Activated T-helper 17 cell treated with anti-CD3 and anti-CD28 coated beads, Interleukin-2, amount 50 U/mL, for 72 hours (primary cell): ENCODE measurements around the gene P2RY2. TPM values are rescaled to one million over a fixed set of nuclear protein-coding genes. Genes with fewer than 3 reads are reported as not detected.
"Not testable (repeated sequence)": the region's sequence is repeated elsewhere in the genome, so short reads cannot be mapped to it uniquely, and the experiment has no call there.

Source experiments
- ATAC-seq: fragments of 150-1000 bp; cut with Tn5 transposase; replicated peaks from 2 replicates; pipeline ENCODE4 v1.10.0; 2021; ENCODE audit warnings: mild to moderate bottlenecking, moderate library complexity
- H3K27ac Mint-ChIP-seq: one replicate; pipeline ENCODE4 v1.8.0; 2022; ENCODE audit warnings: mixed read lengths
- H3K27me3 Mint-ChIP-seq: one replicate; pipeline ENCODE4 v1.8.0; 2022; ENCODE audit warnings: mixed read lengths
- H3K36me3 Mint-ChIP-seq: one replicate; pipeline ENCODE4 v1.8.0; 2022; ENCODE audit warnings: low read depth, mild to moderate bottlenecking, mixed read lengths
- H3K4me1 Mint-ChIP-seq: one replicate; pipeline ENCODE4 v1.8.0; 2022; ENCODE audit warnings: mixed read lengths
- H3K4me3 Mint-ChIP-seq: one replicate; pipeline ENCODE4 v1.8.0; 2022; ENCODE audit warnings: mild to moderate bottlenecking, mixed read lengths
- H3K9me3 Mint-ChIP-seq: one replicate; pipeline ENCODE4 v1.8.0; 2022; ENCODE audit warnings: mixed read lengths
- total RNA-seq, 2 donors: library from RNA; stranded (reverse); gene quantifications; one replicate each; pipeline ENCODE4 v1.2.3, GENCODE V29; 2022

Gene P2RY2
- total RNA-seq, 2 donors from 2014 or later, result not detected

DNA sequence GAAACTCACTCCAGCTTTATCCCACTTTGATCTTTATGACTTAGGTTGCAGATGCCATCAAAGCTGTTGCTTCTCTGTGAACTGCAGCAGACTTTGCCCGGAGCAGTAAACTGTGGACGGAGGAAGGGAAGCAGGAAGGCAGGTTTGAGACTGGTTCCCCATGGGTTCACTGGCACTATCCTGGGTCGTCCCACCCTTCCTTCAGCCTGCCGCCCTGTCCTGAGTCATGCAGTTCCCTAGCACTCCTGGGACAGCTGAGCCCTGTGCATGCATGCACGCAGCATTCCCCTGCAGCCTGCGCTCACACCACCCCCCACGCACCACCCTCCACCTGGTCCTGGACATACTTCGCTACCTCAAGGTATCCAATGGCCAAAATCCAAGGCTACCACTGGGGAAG lies 23.5 kb upstream of the P2RY2 start:
- H3K4me3 Mint-ChIP-seq, result no peak overlapping the region
- peaks cover 7% of the 10 kb centered on the region for H3K27me3 Mint-ChIP-seq
- H3K9me3 Mint-ChIP-seq, result no peaks in the 10 kb centered on the region
- H3K36me3 Mint-ChIP-seq, result no peaks in the 10 kb centered on the region
- no peak for ATAC-seq
- H3K4me1 Mint-ChIP-seq, result no peaks in the 10 kb centered on the region
- H3K27ac Mint-ChIP-seq, result no peak overlapping the region

DNA sequence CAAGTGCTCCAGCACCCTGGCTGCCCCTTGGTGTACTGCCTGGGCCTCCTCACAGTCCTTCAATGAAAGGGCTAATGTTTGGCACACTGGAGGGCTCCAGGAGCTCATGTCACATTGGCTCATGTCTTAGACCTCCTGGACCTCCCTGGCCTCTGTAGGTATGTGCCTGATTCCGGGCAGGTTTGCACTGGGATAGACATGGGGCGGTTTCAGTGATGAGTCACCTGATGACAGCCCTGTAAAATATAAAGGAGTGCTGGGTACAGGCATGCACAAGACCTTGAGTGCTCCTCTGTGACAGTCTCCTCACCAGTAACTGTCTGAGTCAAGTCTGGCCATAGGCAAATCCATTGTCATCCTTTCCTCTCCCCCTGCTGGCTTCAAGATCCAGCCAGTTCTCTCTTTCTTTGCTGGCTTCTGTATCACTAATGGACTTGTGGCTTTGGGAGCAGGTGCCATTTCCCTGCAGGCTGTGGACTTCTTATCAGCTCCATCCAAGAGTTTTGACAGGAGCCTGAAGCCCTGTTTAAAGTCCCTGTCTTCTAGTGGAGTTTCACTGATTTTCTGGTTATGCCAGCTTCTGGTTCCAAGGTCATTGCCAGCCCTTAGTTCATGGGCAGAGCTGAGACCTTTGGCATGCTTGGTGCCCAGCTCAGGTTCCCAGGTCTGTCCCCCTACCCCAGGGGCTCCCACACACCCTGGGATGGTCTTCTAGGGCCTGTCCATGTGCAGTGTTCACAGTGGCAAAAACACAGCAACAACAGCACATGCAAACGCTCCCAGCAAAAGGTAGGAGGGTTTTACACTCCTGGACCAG lies 22.7 kb upstream of the P2RY2 start:
- Mint-ChIP-seq H3K4me3 (no peak overlapping the region), H3K4me1 (no peaks in the 10 kb centered on the region), H3K27ac (no peak overlapping the region), H3K27me3 (peaks cover 5% of the 10 kb centered on the region), H3K9me3 (no peaks in the 10 kb centered on the region), H3K36me3 (no peaks in the 10 kb centered on the region)
- ATAC-seq, result peak; percentile 21

DNA sequence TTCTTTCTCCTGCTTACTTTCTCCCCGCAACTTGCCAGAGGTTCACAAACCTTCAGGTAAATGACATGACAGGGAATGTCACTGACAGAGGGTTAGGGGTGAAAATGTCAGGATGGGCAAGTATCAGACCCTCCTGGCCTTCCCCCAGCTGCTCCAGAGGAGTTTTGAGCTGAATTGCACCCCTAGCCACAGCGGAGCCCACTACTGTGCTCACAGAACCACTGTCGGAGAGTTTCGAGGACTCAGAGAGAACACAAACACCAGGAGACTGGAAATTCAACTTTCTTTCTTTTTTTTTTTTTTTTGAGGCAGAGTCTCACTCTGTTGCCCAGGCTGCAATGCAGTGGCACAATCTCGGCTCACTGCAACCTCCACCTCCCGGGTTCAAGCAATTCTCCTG lies 21.5 kb upstream of the P2RY2 start:
- no peak for ATAC-seq
- Mint-ChIP-seq H3K27ac (no peak overlapping the region), H3K9me3 (no peaks in the 10 kb centered on the region), H3K27me3 (peaks cover 3% of the 10 kb centered on the region), H3K4me3 (no peak overlapping the region), H3K4me1 (no peaks in the 10 kb centered on the region), H3K36me3 (no peaks in the 10 kb centered on the region)

DNA sequence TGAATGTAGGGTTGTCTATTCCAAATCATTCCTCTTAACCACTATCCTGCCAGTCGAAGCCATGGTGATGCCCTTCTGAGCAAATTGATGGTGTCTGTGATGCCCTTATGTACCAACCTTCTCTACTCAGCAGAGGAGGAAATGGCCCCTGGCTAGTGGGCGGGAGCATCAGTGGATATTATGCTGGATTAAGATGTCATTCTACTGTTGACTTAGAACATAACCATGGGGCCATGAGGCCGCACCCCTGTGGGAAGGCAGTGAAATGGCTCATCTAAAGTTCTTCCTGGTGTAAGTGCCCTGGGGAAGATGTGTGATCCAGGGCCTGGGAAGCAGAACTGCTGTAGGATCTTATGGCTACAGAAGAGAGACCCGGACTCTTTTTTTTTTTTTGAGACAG lies 20.7 kb upstream of the P2RY2 start:
- no peaks in the 10 kb centered on the region for H3K36me3 Mint-ChIP-seq
- no peak overlapping the region for H3K4me3 Mint-ChIP-seq
- ATAC-seq, result no peak
- H3K4me1 Mint-ChIP-seq, result no peaks in the 10 kb centered on the region
- H3K27me3 Mint-ChIP-seq, result peaks cover 3% of the 10 kb centered on the region
- H3K9me3 Mint-ChIP-seq, result no peaks in the 10 kb centered on the region
- H3K27ac Mint-ChIP-seq, result no peak overlapping the region

DNA sequence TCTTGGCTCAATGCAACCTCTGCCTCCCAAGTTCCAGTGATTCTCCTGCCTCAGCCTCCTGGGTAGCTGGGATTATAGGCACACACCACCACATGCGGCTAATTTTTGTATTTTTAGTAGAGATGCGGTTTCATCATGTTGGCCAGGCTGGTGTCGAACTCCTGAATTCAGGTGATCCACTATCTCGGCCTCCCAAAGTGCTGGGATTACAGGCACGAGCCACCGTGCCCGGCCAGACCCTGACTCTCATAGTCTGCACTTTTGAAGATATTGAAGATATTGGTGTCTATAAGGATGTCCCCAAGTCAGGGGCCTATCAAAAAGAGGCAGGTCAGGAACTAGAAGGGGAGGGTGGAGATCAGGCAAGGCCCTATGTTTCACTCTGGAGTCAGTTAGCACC lies 20.3 kb upstream of the P2RY2 start:
- not testable (repeated sequence) for H3K9me3 Mint-ChIP-seq, H3K27me3 Mint-ChIP-seq, H3K4me3 Mint-ChIP-seq, H3K27ac Mint-ChIP-seq, H3K4me1 Mint-ChIP-seq, H3K36me3 Mint-ChIP-seq, ATAC-seq

DNA sequence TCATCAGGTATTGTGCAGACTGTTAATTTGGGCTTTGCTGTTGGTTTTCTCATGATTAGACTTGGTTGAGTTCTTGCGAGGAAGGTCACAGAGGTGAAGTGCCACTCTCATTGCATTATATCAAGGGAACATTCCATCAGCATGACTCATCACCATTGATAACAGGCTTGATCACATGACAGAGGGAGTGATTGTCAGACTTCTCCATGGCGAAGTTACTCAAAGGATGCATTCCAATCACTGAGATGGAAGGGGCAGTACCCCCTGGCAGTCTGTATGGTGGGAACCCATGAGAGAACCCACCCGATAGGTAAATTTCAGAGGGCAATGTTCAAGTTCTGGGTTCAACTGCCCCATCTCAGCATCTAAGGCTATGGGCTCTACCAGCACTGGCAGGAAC lies 19.4 kb upstream of the P2RY2 start:
- H3K9me3 Mint-ChIP-seq, result no peaks in the 10 kb centered on the region
- H3K27ac Mint-ChIP-seq, result no peak overlapping the region
- H3K27me3 Mint-ChIP-seq, result peaks cover 7% of the 10 kb centered on the region
- ATAC-seq, result no peak
- no peak overlapping the region for H3K4me3 Mint-ChIP-seq
- H3K36me3 Mint-ChIP-seq, result no peaks in the 10 kb centered on the region
- H3K4me1 Mint-ChIP-seq, result no peaks in the 10 kb centered on the region

DNA sequence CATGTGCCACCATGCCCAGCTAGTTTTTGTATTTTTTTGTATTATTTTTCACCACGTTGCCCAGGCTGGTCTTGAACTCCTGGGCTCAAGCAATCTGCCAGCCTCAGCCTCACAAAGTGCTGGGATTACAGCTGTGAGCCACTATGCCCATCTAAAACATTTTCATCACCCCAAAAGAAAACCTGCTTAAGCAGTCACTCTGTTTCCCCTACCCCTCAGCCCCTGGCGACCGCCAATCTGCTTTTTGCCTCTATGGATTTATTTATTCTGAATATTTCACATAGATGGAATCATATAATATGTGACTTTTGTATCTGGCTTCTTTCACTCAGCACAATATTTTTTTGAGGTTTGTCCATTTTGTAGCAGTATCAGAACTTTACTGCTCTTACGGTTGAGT lies 18.6 kb upstream of the P2RY2 start:
- no peak for ATAC-seq
- Mint-ChIP-seq H3K4me3 (no peak overlapping the region), H3K27me3 (peaks cover 7% of the 10 kb centered on the region), H3K36me3 (no peaks in the 10 kb centered on the region), H3K9me3 (no peaks in the 10 kb centered on the region), H3K27ac (no peak overlapping the region), H3K4me1 (no peaks in the 10 kb centered on the region)

DNA sequence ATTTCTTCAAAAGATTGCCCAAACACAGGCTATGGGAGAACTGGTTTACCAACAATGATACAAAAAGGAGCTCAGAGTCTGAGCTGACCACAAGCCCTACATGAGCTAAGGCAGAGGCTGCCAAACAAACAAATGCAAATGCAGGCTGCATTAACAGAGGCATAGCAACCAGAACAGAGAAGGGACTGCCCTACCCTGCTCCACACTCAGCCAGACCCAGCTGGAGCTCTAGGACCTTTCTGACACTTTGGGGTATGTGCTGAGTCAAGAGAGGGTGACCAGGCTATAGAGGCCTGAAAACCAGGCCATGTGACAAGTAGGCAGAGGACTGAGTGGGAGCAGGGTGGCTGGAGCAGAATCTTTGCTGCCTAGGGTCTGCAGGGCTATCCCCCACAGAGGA lies 17.8 kb upstream of the P2RY2 start:
- H3K9me3 Mint-ChIP-seq, result no peaks in the 10 kb centered on the region

DNA sequence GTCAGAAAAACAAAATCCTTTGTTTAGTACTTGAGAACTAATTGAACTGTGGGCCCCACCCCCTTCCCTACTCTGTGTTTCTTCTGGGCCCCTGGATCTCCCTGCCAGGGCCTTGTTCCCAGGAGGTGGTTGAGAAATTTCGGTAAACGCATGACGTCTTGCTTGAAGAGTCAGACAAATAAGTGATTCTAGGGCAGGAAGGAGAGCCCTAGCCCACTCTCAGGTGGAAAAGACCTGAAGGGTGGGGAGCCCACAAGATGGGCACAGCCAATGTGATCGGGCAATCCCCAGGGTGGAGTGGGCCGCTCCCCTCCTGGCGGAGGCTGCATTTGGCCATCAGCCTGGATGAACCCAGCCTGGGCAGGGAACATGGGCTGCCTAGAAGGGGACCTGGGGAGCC lies 16.8 kb upstream of the P2RY2 start:
- no peak overlapping the region for H3K27ac Mint-ChIP-seq
- peaks cover 15% of the 10 kb centered on the region for H3K27me3 Mint-ChIP-seq
- H3K4me3 Mint-ChIP-seq, result no peak overlapping the region
- no peaks in the 10 kb centered on the region for H3K9me3 Mint-ChIP-seq
- H3K4me1 Mint-ChIP-seq, result no peaks in the 10 kb centered on the region
- H3K36me3 Mint-ChIP-seq, result no peaks in the 10 kb centered on the region
- ATAC-seq, result no peak

More for the DNA sequence above, 17.8 kb upstream of the P2RY2 start:
- H3K36me3 Mint-ChIP-seq, result no peaks in the 10 kb centered on the region
- no peak for ATAC-seq
- no peak overlapping the region for H3K4me3 Mint-ChIP-seq
- H3K27me3 Mint-ChIP-seq, result peaks cover 11% of the 10 kb centered on the region
- no peak overlapping the region for H3K27ac Mint-ChIP-seq
- H3K4me1 Mint-ChIP-seq, result no peaks in the 10 kb centered on the region

DNA sequence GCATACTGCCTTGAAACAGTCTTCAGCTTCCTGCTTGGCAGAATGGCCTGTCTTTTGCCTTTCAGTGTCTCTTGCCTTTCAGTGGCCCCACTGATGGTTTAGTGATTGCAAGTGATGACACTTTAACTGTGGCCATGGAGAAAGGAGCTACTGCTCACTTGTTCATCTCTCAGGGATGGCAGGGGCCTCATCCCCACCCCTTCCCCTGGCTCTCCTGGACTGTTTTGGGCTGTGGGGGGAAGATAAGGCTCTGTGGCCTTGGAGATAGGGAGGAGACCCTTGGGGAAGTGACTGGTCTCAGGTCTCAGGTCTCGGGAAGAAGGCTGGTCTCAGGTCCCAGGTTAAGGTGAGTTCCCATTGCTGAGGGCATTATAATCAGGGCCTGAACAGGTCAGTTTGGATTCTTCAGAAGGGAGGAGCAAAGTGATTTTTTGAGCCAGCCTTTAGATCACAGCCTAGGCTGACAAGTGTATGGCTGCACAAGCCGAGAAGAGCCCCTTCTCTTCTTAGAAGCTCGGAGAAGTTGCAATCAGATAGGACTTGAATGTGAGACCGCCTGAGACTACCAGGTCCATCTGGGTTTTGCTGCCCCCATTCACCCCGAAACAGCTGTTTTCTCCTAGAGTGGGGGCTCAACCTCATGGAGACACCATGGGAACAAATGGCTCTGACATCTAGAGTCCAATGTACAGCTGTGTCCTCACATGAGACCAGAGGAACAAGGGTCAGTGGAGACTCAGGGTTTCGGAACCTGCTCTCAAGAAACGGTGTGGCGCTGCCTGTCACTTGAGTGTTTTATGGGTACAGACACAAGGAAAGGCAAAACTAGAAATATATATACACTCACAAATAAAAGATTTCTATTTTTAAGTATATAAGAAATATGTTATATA lies 15.9 kb upstream of the P2RY2 start:
- Mint-ChIP-seq H3K36me3 (no peaks in the 10 kb centered on the region), H3K9me3 (no peaks in the 10 kb centered on the region), H3K4me1 (no peaks in the 10 kb centered on the region), H3K27me3 (peaks cover 15% of the 10 kb centered on the region), H3K27ac (no peak overlapping the region), H3K4me3 (no peak overlapping the region)
- ATAC-seq, result no peak

DNA sequence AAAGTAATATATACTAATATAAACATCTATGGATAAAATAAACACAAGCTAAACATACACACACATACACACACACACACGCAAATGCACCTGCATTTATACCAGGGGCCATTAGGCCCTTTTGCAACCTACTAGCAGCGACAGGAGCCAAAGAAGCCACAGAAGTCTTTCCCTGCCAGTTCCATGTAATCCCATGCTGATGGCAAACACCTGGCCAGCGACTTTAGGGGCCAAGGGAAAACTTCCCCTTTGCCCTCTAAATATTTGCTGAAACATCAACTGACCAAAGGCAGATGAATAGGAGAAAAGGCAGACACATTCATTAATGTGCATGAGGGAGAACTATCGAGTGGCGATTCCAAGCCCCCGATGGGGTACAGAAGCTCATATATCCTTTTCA lies 14.8 kb upstream of the P2RY2 start:
- Mint-ChIP-seq H3K4me1 (no peaks in the 10 kb centered on the region), H3K27ac (no peak overlapping the region), H3K36me3 (no peaks in the 10 kb centered on the region), H3K4me3 (no peak overlapping the region), H3K9me3 (no peaks in the 10 kb centered on the region), H3K27me3 (peaks cover 15% of the 10 kb centered on the region)
- ATAC-seq, result no peak

DNA sequence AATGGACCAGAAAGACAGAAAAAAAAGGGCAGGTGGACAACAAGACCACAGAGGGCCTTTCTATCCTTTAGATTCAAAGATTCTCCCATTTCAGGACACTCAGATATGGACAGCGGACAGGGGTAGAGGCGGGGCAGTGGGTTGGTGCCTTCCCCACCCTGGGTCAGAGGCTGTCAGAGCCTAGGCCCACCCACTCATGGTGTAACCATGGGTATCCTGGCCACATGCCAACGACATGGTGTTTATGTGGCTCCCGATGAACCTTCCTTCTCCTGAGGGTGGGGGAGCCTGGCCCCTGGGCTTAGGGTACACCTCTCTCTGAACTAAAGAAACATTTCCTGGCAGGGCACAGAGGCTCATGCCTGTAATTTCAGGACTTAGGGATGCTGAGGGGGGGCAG lies 14.3 kb upstream of the P2RY2 start:
- Mint-ChIP-seq H3K27ac (no peak overlapping the region), H3K36me3 (no peaks in the 10 kb centered on the region), H3K9me3 (no peaks in the 10 kb centered on the region), H3K27me3 (peaks cover 15% of the 10 kb centered on the region), H3K4me1 (no peaks in the 10 kb centered on the region), H3K4me3 (no peak overlapping the region)
- no peak for ATAC-seq

DNA sequence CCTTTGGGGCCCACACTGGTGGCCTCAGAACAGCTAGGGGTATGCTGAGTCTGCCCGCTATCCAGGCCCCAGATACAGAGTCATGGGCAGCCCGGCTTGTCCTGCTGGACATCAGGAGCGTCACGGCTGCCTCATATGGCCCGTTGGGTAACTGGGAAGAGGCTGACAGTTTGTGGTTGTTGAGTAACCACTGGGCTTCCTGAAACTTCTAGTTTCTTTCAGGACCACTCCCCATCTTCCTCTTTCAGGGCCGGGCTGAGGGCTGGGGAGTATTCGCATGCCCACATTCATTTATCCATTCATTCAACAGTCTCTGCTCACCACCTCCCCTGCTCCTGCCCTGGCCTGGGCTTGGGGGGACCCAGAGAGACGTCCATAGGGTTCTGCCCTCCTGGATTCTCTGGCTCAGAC lies 13.4 kb upstream of the P2RY2 start:
- Mint-ChIP-seq H3K27me3 (peaks cover 14% of the 10 kb centered on the region), H3K36me3 (no peaks in the 10 kb centered on the region), H3K4me1 (no peaks in the 10 kb centered on the region), H3K4me3 (no peak overlapping the region), H3K9me3 (no peaks in the 10 kb centered on the region), H3K27ac (no peak overlapping the region)
- no peak for ATAC-seq

DNA sequence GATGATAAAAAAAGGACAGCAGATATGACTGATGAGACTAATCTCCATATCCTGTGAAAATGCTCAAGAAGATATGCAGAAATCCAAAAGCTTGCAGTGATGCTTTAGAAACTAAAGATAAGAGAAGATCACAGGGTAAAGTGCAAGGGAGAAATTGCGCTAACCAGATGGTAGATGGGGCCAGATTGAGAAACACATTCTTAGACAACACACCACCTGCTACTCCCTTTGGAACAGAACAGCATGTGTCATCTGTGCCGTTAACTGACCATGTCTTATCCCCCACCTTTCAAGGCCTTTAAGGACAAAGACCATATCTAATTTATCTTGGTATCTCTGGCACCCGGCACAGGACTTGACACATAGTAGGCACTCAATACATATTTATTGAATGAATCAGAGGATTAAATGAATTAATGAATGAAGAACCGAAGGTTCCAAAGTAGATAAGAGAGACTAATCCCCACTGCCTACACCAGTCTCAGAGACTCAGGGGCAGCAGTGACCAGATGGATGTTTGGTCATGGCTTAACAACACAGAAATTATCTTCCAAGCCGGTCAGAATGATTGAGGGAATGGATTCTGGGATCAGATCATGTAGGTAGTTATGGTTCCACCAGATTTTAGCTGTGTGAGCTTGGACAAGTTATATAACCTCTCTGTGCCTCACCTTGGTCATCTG lies 12.3 kb upstream of the P2RY2 start:
- H3K4me3 Mint-ChIP-seq, result no peak overlapping the region
- H3K27me3 Mint-ChIP-seq, result peaks cover 13% of the 10 kb centered on the region

More for the DNA sequence above, 12.3 kb upstream of the P2RY2 start:
- Mint-ChIP-seq H3K36me3 (no peaks in the 10 kb centered on the region), H3K27ac (no peak overlapping the region), H3K4me1 (no peaks in the 10 kb centered on the region), H3K9me3 (no peaks in the 10 kb centered on the region)
- ATAC-seq, result no peak
